CD4-positive, CD25-positive, alpha-beta regulatory T cell (primary cell): ENCODE data around the gene SORCS3. TPM values are rescaled to one million over a fixed set of nuclear protein-coding genes. Genes with fewer than 3 reads are reported as not detected.

Experiments used
- ATAC-seq, 2 donors: fragments of 150-1000 bp; cut with Tn5 transposase; one replicate each; pipeline ENCODE4 v1.10.0; 2021; ENCODE audit warnings: low read depth in 2 of 2, moderate number of reproducible peaks in 2 of 2, moderate library complexity in 1 of 2
- DNase-seq, 3 donors: peaks; one replicate each; pipeline versions ENCODE4 v3.0.0 to v3.0.0-alpha.2; 2012 to 2022; ENCODE audit warnings: mixed read lengths in 1 of 3
- H3K27ac ChIP-seq: one replicate; pipeline ENCODE4 v1.7.0; 2013; ENCODE audit warnings: mild to moderate bottlenecking, low read length; ENCODE audit not compliant: insufficient read depth, poor library complexity, severe bottlenecking
- H3K27me3 ChIP-seq: one replicate; pipeline ENCODE4 v1.7.0; 2013; ENCODE audit warnings: low read length; ENCODE audit not compliant: control insufficient read depth, insufficient read depth
- H3K36me3 ChIP-seq: one replicate; pipeline ENCODE4 v1.7.0; 2013; ENCODE audit warnings: mild to moderate bottlenecking, low read length, moderate library complexity; ENCODE audit not compliant: control insufficient read depth, insufficient read depth
- H3K4me1 ChIP-seq: 2 replicates; pipeline ENCODE4 v1.7.0; 2013; ENCODE audit warnings: mild to moderate bottlenecking, low read length; ENCODE audit not compliant: insufficient read depth, control insufficient read depth, poor library complexity, severe bottlenecking
- H3K4me3 ChIP-seq: one replicate; pipeline ENCODE4 v1.7.0; 2013; ENCODE audit warnings: low read depth, mild to moderate bottlenecking, low read length, moderate library complexity
- H3K9me3 ChIP-seq, 2 experiments: 1 replicate in 1 of 2; 2 replicates in 1 of 2; pipeline ENCODE4 v1.7.0; 2013; ENCODE audit warnings: low read length in 2 of 2, mild to moderate bottlenecking in 1 of 2, moderate library complexity in 1 of 2; ENCODE audit not compliant: control insufficient read depth in 2 of 2
- H3K27ac Mint-ChIP-seq, 3 donors: one replicate each; pipeline ENCODE4 v1.8.0; 2020 to 2022; ENCODE audit warnings: mild to moderate bottlenecking in 3 of 3, mixed read lengths in 3 of 3, moderate library complexity in 2 of 3
- H3K27me3 Mint-ChIP-seq: one replicate; pipeline ENCODE4 v1.8.0; 2022; ENCODE audit warnings: mild to moderate bottlenecking, mixed read lengths
- H3K36me3 Mint-ChIP-seq: one replicate; pipeline ENCODE4 v1.8.0; 2020; ENCODE audit warnings: mixed read lengths
- H3K4me1 Mint-ChIP-seq, 4 donors: one replicate each; pipeline ENCODE4 v1.8.0; 2020 to 2022; ENCODE audit warnings: mixed read lengths in 4 of 4, mild to moderate bottlenecking in 1 of 4
- H3K4me3 Mint-ChIP-seq, 4 donors: one replicate each; pipeline ENCODE4 v1.8.0; 2020 to 2022; ENCODE audit warnings: mild to moderate bottlenecking in 4 of 4, mixed read lengths in 4 of 4, moderate library complexity in 3 of 4
- H3K9me3 Mint-ChIP-seq, 7 donors: one replicate each; pipeline ENCODE4 v1.8.0; 2020 to 2022; ENCODE audit warnings: mixed read lengths in 7 of 7, mild to moderate bottlenecking in 3 of 7, moderate library complexity in 2 of 7
- polyA plus RNA-seq, 4 donors: library from polyadenylated mRNA; unstranded; fragments of 300-500 nt; fragmentation: Illumina TruSeq; gene quantifications; one replicate each; pipeline ENCODE4 v1.2.3, GENCODE V29; 2021
- total RNA-seq: library from RNA; stranded (reverse); gene quantifications from one replicate; pipeline ENCODE4 v1.2.3, GENCODE V29; 2022

The SORCS3 gene
- total and polyA plus RNA-seq, 5 donors from 2014 or later = 0.35 TPM; not detected in 4

GRCh38 chr10:105138358-105138757 is 497.3 kb downstream of the SORCS3 start:
- Mint-ChIP-seq H3K36me3 (no peaks in the 10 kb centered on the region), H3K9me3 (peaks cover 0 to 4% (median 0%) of the 10 kb centered on the region in 7 donors), H3K4me1 (no peaks in the 10 kb centered on the region), H3K4me3 (no peak overlapping the region), H3K27me3 (peaks cover 4% of the 10 kb centered on the region), H3K27ac (no peak overlapping the region)
- ATAC-seq (no peak), DNase-seq (no peak)
- no peak overlapping the region for H3K4me3 ChIP-seq
- no peaks in the 10 kb centered on the region for H3K27me3 ChIP-seq
- H3K4me1 ChIP-seq = no peaks in the 10 kb centered on the region
- H3K36me3 ChIP-seq = no peaks in the 10 kb centered on the region
- H3K27ac ChIP-seq = no peak overlapping the region
- no peaks in the 10 kb centered on the region for H3K9me3 ChIP-seq

- Histone ChIP-seq H3K4me3 (no peak overlapping the region), H3K27me3 (no peaks in the 10 kb centered on the region), H3K36me3 (no peaks in the 10 kb centered on the region), H3K4me1 (no peaks in the 10 kb centered on the region), H3K9me3 (no peaks in the 10 kb centered on the region), H3K27ac (no peak overlapping the region)
- ATAC-seq (no peak), DNase-seq (no peak)
- no peaks in the 10 kb centered on the region for H3K36me3 Mint-ChIP-seq
- peaks cover 0 to 5% (median 0%) of the 10 kb centered on the region in 7 donors for H3K9me3 Mint-ChIP-seq
- H3K4me3 Mint-ChIP-seq = no peak overlapping the region
- H3K27me3 Mint-ChIP-seq = peaks cover 4% of the 10 kb centered on the region
- no peaks in the 10 kb centered on the region for H3K4me1 Mint-ChIP-seq
- no peak overlapping the region for H3K27ac Mint-ChIP-seq
Observed at GRCh38 chr10:105139363-105139896, 498.3 kb downstream of the SORCS3 start.

- no peaks in the 10 kb centered on the region for H3K36me3 Mint-ChIP-seq
Observed at GRCh38 chr10:105140600-105140999, 499.5 kb downstream of the SORCS3 start.

GRCh38 chr10:105145711-105146110 is 504.6 kb downstream of the SORCS3 start:
- Histone ChIP-seq H3K9me3 (no peaks in the 10 kb centered on the region), H3K36me3 (no peaks in the 10 kb centered on the region), H3K27me3 (no peaks in the 10 kb centered on the region), H3K4me1 (no peaks in the 10 kb centered on the region), H3K27ac (no peak overlapping the region), H3K4me3 (no peak overlapping the region)
- Mint-ChIP-seq H3K4me1 (no peaks in the 10 kb centered on the region), H3K4me3 (no peak overlapping the region), H3K36me3 (no peaks in the 10 kb centered on the region), H3K27me3 (no peaks in the 10 kb centered on the region), H3K9me3 (peaks cover 0 to 9% (median 0%) of the 10 kb centered on the region in 7 donors), H3K27ac (no peak overlapping the region)
- ATAC-seq (no peak), DNase-seq (no peak)

More at GRCh38 chr10:105140600-105140999, 499.5 kb downstream of the SORCS3 start:
- H3K4me3 ChIP-seq = no peak overlapping the region
- Mint-ChIP-seq H3K4me3 (no peak overlapping the region), H3K27ac (no peak overlapping the region), H3K9me3 (peaks cover 0 to 5% (median 0%) of the 10 kb centered on the region in 7 donors), H3K27me3 (peaks cover 4% of the 10 kb centered on the region), H3K4me1 (no peaks in the 10 kb centered on the region)
- no peak for DNase-seq
- H3K27me3 ChIP-seq = no peaks in the 10 kb centered on the region
- no peaks in the 10 kb centered on the region for H3K4me1 ChIP-seq
- ATAC-seq = no peak
- no peaks in the 10 kb centered on the region for H3K9me3 ChIP-seq
- H3K27ac ChIP-seq = no peak overlapping the region
- H3K36me3 ChIP-seq = no peaks in the 10 kb centered on the region

- ATAC-seq (no peak), DNase-seq (no peak)
- no peaks in the 10 kb centered on the region for H3K36me3 Mint-ChIP-seq
- no peaks in the 10 kb centered on the region for H3K27me3 Mint-ChIP-seq
- H3K9me3 Mint-ChIP-seq = peaks cover 0 to 9% (median 0%) of the 10 kb centered on the region in 7 donors
- Histone ChIP-seq H3K27me3 (no peaks in the 10 kb centered on the region), H3K4me1 (no peaks in the 10 kb centered on the region), H3K4me3 (no peak overlapping the region), H3K27ac (no peak overlapping the region), H3K36me3 (no peaks in the 10 kb centered on the region), H3K9me3 (no peaks in the 10 kb centered on the region)
- H3K4me1 Mint-ChIP-seq = no peaks in the 10 kb centered on the region
- H3K4me3 Mint-ChIP-seq = no peak overlapping the region
- no peak overlapping the region for H3K27ac Mint-ChIP-seq
Observed at GRCh38 chr10:105146436-105146835, 505.3 kb downstream of the SORCS3 start.

- no peaks in the 10 kb centered on the region for H3K36me3 Mint-ChIP-seq
- no peak for DNase-seq
- H3K4me3 Mint-ChIP-seq = no peak overlapping the region
- H3K9me3 Mint-ChIP-seq = peaks cover 0 to 9% (median 0%) of the 10 kb centered on the region in 7 donors
- Histone ChIP-seq H3K27me3 (no peaks in the 10 kb centered on the region), H3K27ac (no peak overlapping the region), H3K4me3 (no peak overlapping the region), H3K36me3 (no peaks in the 10 kb centered on the region), H3K9me3 (no peaks in the 10 kb centered on the region), H3K4me1 (no peaks in the 10 kb centered on the region)
- no peak for ATAC-seq
- no peak overlapping the region for H3K27ac Mint-ChIP-seq
- H3K27me3 Mint-ChIP-seq = no peaks in the 10 kb centered on the region
- H3K4me1 Mint-ChIP-seq = no peaks in the 10 kb centered on the region
Observed at GRCh38 chr10:105148456-105148855, 507.4 kb downstream of the SORCS3 start.

GRCh38 chr10:105148921-105149320 is 507.8 kb downstream of the SORCS3 start:
- Mint-ChIP-seq H3K27ac (no peak overlapping the region), H3K9me3 (peaks cover 0 to 8% (median 0%) of the 10 kb centered on the region in 7 donors), H3K4me1 (no peaks in the 10 kb centered on the region), H3K27me3 (no peaks in the 10 kb centered on the region), H3K36me3 (no peaks in the 10 kb centered on the region), H3K4me3 (no peak overlapping the region)
- no peaks in the 10 kb centered on the region for H3K36me3 ChIP-seq
- no peaks in the 10 kb centered on the region for H3K9me3 ChIP-seq
- H3K27me3 ChIP-seq = no peaks in the 10 kb centered on the region
- no peak for DNase-seq
- no peak overlapping the region for H3K27ac ChIP-seq
- no peaks in the 10 kb centered on the region for H3K4me1 ChIP-seq
- no peak overlapping the region for H3K4me3 ChIP-seq
- no peak for ATAC-seq

GRCh38 chr10:105149371-105149891 is 508.3 kb downstream of the SORCS3 start:
- H3K9me3 Mint-ChIP-seq = peaks cover 0 to 5% (median 0%) of the 10 kb centered on the region in 7 donors
- H3K27ac Mint-ChIP-seq = no peak overlapping the region
- Histone ChIP-seq H3K4me3 (no peak overlapping the region), H3K4me1 (no peaks in the 10 kb centered on the region), H3K27ac (no peak overlapping the region), H3K9me3 (no peaks in the 10 kb centered on the region), H3K27me3 (no peaks in the 10 kb centered on the region), H3K36me3 (no peaks in the 10 kb centered on the region)
- H3K4me1 Mint-ChIP-seq = no peaks in the 10 kb centered on the region
- no peaks in the 10 kb centered on the region for H3K36me3 Mint-ChIP-seq
- H3K27me3 Mint-ChIP-seq = no peaks in the 10 kb centered on the region
- H3K4me3 Mint-ChIP-seq = no peak overlapping the region
- DNase-seq (no peak), ATAC-seq (no peak)
